Measurements from ENCODE around the gene MGAT3. TPM values are rescaled to one million over a fixed set of nuclear protein-coding genes. Genes with fewer than 3 reads are reported as not detected.

Gene MGAT3
- total RNA-seq, 4 donors from 2014 or later: 0.08 to 1.3 (median 0.62) TPM

GRCh38 chr22:39422721-39423120 is 34.1 kb upstream of the MGAT3 start:
- peaks cover 36 to 100% (median 38%) of the 10 kb centered on the region in 3 donors for H3K36me3 ChIP-seq
- TF ChIP-seq CTCF (IDR thresholded peaks at IDR 0.05): no peak
- no peak for TF ChIP-seq POLR2A (IDR thresholded peaks at IDR 0.05)
- intact Hi-C loops (cut with DNase I): no loop called here

GRCh38 chr22:39423976-39424375 is 32.8 kb upstream of the MGAT3 start:
- Histone ChIP-seq H3K27me3 (no peaks in the 10 kb centered on the region), H3K36me3 (peaks cover 31 to 100% (median 42%) of the 10 kb centered on the region in 3 donors), H3K4me1 (no peaks in the 10 kb centered on the region), H3K9me3 (no peaks in the 10 kb centered on the region), H3K27ac (no peak overlapping the region), H3K4me3 (no peak overlapping the region)
- TF ChIP-seq POLR2A (IDR thresholded peaks at IDR 0.05): no peak
- no peak for TF ChIP-seq CTCF (IDR thresholded peaks at IDR 0.05)
- intact Hi-C loops (cut with DNase I): no loop called here
- no peak for DNase-seq
- 93 to 95% methylated on average over 3 of the region's 3 CpGs for WGBS, 2 donors

More at GRCh38 chr22:39422721-39423120, 34.1 kb upstream of the MGAT3 start:
- no peak overlapping the region for H3K4me3 ChIP-seq
- 91 to 92% methylated on average over 6 of the region's 6 CpGs for WGBS, 2 donors
- no peaks in the 10 kb centered on the region for H3K27me3 ChIP-seq
- no peak overlapping the region for H3K27ac ChIP-seq
- no peaks in the 10 kb centered on the region for H3K9me3 ChIP-seq
- H3K4me1 ChIP-seq: no peaks in the 10 kb centered on the region
- DNase-seq: no peak

DNA sequence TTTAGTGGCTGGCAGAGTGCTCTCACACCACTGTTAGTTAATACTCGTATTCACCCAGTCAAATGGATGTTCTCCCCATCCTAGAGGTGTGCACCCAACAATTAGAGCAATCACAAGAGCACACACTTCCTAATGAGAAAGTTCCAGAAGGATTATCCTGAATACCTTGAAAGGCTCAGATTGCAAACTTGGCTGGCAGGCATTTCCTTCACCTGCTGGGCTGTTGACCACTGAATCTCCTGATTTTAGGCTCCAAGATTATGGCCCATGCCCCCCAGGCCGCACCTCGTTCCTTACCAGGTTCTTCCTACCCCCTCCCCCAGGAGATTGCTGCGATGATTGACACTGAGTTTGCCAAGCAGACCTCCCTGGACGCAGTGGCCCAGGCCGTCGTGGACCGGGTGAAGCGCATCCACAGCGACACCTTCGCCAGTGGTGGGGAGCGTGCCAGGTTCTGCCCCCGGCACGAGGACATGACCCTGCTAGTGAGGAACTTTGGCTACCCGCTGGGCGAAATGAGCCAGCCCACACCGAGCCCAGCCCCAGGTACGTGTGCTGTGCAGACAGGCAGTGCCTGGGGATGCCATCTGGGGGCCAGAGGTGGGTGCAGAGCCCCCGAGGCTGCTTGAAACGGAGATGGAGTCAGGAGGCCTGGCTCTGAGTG is 30.3 kb upstream of the MGAT3 start:
- Histone ChIP-seq H3K9me3 (no peaks in the 10 kb centered on the region), H3K36me3 (peaks cover 23 to 100% (median 41%) of the 10 kb centered on the region in 3 donors), H3K4me1 (peaks cover 5 to 15% (median 8%) of the 10 kb centered on the region in 3 donors), H3K27me3 (no peaks in the 10 kb centered on the region), H3K27ac (no peak overlapping the region), H3K4me3 (no peak overlapping the region)
- no peak for TF ChIP-seq CTCF (IDR thresholded peaks at IDR 0.05)
- no peak for TF ChIP-seq POLR2A (IDR thresholded peaks at IDR 0.05)
- WGBS, 2 donors: 97 to 98% methylated on average over 8 to 15 of the region's 20 CpGs
- intact Hi-C loops (cut with DNase I): no loop called here
- no peak for DNase-seq

DNA sequence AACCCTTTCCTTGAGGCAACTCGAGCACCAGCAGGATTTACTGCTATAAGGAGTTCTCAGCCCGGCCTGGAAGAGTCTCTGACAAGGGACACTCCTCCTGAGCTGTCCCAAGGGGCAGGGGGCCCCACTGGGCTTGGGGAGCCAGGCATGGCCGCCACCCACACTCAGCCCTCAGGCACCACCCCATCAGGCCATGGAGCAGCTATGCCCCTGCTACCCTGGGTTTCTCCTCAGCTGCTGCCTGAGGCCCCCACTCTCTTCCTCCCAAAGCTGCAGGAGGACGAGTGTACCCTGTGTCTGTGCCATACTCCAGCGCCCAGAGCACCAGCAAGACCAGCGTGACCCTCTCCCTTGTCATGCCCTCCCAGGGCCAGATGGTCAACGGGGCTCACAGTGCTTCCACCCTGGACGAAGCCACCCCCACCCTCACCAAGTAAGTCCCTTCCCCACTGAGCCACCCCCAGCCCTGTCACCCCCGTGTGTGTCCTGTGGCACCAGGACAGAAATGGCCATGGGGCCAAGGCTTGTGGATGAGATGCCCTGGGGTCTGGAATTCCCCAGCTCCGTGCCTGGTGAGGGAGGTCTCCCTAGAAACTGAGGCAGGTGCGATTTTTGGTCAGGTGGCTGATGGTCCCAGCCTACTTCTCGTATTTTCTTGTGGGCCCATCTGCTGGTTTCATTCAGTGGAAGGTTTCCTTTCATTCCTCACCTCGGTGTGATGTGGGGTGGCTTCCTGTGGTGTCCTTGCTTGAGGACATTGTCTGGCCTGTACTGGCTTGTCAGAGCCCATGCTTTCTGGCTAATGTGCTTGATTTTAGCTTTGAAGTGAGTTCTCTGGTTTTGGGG is 28.8 kb upstream of the MGAT3 start:
- peak overlapping the region in 1 of 4 donors; percentile 14 for H3K27ac ChIP-seq
- TF ChIP-seq CTCF (IDR thresholded peaks at IDR 0.05): no peak
- no peak for TF ChIP-seq POLR2A (IDR thresholded peaks at IDR 0.05)
- H3K9me3 ChIP-seq: no peaks in the 10 kb centered on the region
- no peak overlapping the region for H3K4me3 ChIP-seq
- no peak for DNase-seq
- intact Hi-C loops (cut with DNase I): no loop called here
- WGBS, 2 donors: 77 to 78% methylated on average over 7 to 9 of the region's 13 CpGs
- peaks cover 11 to 25% (median 14%) of the 10 kb centered on the region in 3 donors for H3K4me1 ChIP-seq
- H3K27me3 ChIP-seq: no peaks in the 10 kb centered on the region
- peaks cover 30 to 100% (median 30%) of the 10 kb centered on the region in 3 donors for H3K36me3 ChIP-seq

GRCh38 chr22:39428597-39429071 is 28.2 kb upstream of the MGAT3 start:
- DNase-seq: no peak
- Histone ChIP-seq H3K27me3 (no peaks in the 10 kb centered on the region), H3K36me3 (peaks cover 30 to 100% (median 32%) of the 10 kb centered on the region in 3 donors), H3K4me1 (peaks cover 11 to 25% (median 14%) of the 10 kb centered on the region in 3 donors), H3K27ac (peak overlapping the region in 1 of 4 donors; percentile 5), H3K4me3 (no peak overlapping the region), H3K9me3 (no peaks in the 10 kb centered on the region)
- TF ChIP-seq CTCF (IDR thresholded peaks at IDR 0.05) (no peak), POLR2A (IDR thresholded peaks at IDR 0.05) (no peak)
- WGBS, 2 donors: 66 to 76% methylated on average over 4 to 5 of the region's 10 CpGs
- intact Hi-C loops (cut with DNase I): no loop called here
